NCI-H2196 treated with DMSO at 0.1 percent for 48 hours (cell line): Measurements from ENCODE around the gene NIN.

ENCODE experiments used
- DNase-seq: peaks from one replicate; lab custom pipeline; 2025; ENCODE audit not compliant: unreplicated experiment; lab: John Stamatoyannopoulos, UW

Gene NIN

DNA sequence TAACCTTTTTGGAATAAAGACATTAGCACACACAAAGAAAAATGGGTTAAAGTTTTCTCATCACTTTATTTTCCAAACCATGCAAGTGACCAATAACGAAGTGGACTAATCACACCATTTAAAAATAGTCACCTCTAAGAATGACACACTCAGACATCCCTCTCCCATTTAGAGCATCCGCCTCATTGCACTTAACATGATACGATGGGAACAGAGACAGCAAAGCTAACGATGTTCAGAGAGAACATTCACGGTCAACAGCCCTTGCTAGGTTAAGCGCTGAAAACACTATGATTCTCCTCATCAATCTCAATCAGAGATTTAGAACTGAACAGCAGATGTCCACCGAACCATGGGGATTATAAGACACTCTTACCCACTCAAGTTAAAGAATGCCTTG, 35.8 kb downstream of the NIN start:
- DNase-seq: no peak

DNA sequence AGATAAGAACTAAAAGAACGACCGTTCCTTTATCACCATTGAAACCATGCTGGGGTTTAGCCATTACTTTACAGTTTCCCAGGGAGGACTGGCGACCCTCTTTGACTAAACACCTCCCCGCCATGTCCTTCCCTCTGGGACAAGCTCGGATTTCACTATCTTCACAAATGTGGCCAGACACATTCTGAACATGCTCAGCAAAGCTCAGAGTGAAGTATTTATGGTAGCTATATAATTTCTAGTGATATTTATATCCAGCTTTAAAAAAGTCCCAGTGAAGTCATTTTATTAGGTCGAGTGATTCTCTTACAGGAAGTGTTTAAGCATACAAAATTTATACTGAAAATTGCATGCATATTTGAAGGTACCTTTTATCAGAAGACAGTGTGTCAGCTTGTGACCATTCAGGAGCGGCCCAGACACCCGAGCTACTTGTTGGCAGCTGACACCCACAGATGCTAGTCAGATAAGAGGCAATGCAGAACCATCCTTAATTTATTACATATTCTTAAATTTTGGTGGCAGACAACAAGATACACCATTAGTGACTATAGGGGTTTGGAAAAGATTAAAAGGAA, 36.8 kb downstream of the NIN start:
- no peak for DNase-seq

DNA sequence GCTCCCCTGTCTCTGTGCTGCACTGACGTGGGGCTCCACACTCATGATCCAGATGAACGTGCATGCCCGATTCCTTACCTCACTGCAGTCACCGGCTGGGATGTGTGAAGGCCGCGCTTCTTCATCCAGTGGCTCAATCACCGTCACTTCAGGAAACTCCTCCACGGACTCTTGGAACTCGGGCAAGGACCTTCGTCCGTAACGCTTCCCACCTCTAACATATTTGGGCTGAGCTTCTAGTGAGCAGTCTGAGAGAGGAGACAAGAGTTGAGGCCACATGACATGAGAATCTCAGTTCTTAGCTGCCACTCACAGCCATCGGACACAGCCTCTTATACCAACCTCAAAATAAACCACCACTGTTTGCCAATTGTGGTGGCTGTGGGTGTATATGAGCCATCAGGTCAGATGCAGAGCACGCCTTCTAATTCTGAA, 38.3 kb downstream of the NIN start:
- no peak for DNase-seq

DNA sequence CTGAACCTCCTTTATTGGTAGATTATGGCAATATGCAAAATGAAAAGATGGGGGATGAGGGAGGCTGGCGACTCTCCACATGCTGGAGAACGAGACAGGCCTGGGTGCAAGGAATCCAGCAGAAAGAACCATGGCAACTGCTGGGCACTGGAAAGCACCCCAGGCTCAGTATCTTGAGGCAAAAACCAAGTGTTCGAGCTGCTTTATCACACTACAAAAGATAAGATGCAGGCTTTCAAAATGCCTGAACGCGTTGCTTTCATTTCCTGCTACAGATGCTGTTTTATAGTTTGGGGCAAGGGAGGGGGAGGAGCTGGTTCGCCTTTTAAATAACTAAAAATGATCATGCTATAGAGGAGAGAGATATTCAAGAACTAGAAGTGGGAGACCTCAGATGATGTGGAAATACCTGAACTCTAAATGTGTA, 38.9 kb downstream of the NIN start:
- DNase-seq: no peak

DNA sequence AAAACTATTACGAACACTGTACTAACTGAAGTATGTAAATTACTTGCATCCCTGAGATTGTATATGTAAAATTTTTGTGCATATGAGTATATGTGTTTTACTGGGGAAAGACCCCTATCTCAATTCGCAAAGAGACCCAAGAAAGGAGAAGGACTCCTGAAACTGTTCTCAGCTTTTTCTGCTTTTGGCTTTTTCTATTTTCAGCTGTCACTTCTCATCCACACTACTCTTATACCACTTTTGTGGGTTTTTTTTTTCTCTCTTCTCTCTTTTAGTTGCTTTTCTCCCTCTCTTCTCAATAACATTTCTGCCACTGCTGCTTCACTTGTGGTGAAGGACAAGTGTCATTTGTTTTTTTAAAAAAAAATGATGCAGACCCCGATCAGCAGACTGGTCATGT, 39.8 kb downstream of the NIN start:
- no peak for DNase-seq

DNA sequence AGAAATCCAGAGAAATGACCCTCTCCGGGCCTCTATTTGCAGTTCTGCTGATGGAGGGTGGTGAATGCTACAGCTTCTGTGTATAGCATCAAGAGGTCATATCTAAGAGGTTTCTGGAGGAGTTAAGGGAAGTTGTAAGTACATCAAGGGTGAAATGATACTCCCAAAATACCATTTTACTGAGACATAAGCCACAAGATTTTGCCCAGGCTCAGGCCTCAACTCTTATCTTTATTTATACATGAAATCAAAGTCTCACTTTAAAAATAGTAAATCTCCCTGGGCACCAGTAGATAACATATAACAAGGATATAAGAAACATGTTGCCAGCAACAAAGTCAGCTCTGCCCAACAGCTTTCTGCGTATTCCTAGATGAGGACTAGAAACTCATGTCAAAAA, 40.4 kb downstream of the NIN start:
- DNase-seq: no peak

DNA sequence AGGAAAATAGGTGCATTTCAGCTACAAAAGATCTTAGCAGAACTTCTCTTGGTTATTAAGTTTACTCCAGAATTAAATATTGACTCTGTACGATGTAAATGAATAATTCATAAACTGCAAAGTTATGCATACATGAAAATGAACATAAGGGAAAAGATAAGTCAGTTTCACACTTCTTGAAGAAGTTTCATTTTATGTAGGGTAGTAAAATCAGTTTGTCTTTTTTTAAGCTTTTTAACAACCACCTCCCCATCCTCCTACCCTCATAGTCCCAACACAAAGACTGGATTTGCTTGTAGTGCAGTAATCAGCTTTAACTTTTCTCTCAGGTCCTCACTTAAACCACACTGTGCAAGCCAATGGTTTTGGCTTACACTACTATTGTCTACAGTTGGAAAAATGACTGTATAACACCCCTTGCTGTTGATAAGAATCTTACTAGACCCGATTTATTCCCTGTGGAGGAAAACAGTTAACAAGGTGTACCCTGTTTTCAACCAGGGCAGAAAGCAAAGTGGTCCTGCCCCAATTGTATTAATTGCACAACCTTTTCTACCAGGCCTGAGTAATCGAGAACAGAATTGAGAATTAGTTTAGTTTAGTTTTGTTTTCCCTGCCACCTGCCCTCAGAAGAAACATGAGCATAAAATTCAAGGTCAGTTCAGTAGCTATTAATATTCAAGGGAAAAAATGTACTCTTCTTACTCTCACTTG, 44.1 kb downstream of the NIN start:
- no peak for DNase-seq

DNA sequence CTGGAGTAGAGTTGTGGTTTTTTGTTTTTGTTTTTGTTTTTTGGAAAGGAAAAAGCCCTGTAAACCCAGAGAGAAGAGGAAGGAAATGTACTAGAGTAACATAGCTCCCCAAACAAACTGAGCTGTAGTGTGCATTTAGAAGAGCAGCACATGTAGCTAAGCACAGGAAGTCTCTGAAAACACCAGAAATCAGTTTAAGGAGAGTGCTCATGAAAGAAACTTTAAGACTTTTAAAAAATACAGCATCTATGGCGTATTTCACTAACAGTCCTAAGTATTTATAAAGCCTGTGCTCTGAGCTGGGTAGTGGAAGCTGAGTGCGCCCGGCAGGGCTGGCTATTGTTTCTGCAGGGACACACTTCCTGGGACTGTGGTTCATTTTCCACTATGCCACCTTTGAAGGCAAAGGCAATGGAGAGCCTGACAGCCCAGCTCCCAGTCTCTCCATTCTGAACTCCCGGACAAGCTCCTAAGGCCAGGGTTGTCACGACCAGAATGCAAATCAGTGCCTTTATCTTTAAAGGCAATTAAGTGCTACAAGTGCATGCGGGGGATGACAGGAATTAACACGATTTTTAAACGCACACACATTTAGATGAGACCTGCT, 45.4 kb downstream of the NIN start:
- no peak for DNase-seq

DNA sequence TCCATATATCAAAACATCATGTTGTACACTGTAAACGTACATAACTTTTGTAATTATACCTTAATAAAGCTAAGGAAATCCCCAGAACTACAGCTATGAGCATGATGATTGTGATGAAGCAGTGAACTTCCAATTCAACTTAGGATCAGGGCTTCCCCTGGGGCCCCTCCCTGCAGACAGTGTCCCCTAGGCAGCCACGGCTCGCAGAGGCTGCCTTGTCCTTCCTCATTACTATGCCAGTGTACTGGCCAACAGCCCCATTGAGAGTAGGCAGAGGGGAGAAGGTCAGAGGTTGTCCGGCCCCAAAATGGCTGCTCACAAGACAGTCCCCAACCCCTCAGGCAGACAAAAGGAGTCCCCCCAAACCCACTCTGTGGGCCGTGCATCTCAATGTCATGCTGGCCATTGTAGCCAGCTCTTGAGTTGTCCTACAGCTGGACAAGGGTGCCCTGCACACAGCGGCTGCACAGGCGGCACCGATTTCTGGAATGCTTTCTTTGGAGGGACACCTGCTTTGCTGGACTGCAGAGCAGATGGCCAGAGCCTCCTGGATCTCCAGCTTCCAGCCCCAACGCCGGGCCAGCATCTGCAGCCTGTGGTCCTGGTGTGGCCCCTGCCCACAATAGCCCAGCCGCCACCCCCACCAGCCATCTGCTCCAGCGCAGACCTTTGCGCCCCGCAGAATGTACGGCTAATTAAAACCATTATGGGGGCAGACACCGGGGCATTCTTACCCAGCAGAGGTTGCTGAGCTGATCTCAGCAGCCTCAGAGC, 46.1 kb downstream of the NIN start:
- DNase-seq: no peak

DNA sequence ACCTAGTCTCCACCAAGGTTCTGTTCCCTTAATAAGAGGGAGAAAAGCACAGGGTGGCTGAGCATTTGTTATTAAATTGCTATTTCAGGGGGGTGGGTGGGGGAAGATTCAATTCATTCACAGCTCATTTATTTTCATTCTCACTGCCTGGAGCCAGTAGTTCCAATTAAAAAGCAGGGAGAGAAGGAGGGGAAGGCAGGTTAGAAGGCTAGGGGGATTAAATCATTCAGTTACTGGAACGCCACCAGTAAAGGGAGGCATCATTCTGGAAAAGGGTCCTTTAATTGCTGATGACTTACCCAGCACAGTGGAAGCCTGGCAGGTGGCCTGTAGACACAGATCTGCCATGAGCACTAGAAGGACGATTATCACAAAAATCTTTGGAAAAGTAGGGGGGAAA, 47.4 kb downstream of the NIN start:
- DNase-seq: no peak

DNA sequence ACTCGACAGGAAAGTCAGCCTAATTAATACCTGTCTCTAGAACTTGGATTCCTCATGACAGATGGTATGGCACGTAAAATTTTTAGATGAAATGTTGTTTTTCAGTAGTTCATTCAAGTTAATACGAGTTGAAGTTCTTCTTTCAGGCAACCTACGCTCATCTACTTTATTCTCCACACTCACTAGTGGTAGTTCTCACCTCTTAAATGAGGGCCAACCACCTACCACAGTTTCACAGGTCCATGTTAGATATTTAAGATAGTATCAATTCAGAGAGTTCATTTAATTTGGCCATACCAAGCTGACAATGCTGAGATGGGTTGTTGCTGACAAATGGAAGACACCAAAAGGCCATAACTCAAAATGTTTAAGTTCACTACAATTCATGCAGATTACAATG, 50.6 kb downstream of the NIN start:
- DNase-seq: no peak

DNA sequence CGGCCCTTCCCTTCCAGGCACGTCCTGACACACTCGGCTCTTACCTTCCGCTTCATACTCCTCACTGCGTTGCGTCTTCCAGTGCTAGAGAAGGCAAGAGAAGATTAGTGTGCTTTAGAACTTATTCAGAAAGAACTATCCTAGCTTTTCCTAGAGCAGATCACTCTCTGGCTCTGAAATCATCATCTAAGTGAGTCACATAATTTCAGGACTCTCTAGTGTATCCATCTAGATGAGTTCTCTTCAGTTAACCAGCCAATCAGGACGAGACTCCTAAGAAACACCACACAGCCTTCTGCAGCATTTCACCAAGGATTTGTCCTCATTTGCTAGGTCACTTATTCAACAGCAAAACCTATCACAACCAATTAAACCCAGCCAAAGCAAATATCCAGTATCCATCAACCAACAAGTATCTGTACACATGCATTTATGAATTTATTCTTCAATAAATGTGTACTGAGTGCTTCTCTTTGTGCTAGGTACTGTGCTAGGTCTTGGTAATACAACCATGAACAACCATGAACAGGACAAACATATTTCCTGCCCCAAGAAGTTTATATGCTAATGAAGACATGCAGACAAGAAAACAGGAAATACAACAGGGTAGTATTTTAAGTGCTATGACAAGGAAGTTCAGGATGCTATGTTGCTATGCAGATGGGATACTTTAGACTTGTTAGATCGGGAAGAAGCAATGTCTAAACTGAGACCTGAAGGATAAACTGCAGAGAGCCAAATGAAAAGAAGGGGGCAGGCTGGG, 52.1 kb downstream of the NIN start:
- no peak for DNase-seq

DNA sequence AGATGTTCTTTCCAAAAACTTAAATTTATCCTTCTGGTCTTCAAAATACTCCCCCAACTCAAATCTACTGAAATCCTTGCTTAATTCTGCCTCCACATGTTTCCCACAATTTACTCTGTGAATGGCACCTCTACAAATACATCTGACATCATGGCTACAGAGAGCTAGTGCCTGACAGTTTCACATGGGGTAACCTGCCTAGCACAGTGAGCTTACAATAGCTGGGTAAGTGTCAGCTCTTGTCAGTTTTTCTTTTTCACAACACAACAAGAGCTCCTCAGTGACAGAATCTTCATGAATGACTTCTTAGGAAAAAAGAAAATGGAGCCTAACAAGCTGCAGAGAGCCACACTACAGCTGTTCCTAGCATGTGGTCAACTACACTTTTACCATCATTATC, 54.4 kb downstream of the NIN start:
- DNase-seq: no peak

DNA sequence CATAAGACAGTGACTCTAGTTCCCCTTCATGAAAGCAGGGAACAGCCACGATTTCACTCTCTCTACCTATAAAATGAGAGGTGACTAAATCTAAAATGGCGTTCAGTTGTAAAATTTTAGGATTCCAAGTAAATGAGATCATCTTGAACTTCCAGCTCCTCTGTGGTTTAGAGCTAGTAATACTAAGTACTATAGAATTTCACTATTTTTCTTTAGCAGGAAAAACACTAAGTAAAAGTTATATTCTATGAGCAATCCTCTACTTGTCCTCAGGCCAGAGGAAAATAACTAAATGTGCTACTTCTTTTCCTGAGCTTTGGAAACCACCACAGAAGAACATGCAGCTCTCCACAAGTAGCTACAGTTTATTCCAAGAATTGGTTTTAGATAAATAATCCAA, 55.6 kb downstream of the NIN start:
- DNase-seq: no peak

DNA sequence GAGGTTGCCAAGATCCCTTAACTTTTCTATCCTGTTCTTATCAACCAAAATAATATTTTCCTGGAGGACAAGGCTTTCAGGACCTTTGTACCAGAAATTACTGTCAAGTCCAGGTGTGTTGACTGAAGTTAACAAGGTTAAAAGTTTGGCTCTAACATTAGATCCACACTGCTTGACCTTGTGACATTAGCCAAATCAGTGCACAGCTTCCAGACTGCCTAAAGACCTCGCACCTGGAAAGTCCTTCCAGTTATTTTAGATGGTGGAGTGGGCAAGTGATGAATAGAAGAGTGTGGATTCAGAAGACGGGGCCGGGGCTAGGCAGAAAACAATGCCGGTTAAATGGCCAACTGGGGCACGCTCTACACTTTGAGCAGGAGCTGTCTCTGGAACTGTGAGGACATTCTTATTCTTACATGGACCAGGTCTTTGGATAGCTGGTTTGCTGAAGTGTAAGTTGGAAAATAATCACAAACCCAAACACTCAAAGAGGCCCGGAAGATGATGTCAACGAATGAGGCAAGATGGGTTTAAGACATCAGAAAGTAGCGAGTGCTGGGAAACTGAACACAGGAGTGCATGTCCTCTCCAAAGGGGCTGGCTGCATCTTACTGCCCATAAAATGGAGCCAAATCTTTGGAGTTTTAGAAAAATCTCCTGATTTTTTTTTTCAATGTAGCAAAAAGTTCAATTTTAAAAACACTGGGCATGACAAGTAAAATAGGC, 56.3 kb downstream of the NIN start:
- DNase-seq: no peak

DNA sequence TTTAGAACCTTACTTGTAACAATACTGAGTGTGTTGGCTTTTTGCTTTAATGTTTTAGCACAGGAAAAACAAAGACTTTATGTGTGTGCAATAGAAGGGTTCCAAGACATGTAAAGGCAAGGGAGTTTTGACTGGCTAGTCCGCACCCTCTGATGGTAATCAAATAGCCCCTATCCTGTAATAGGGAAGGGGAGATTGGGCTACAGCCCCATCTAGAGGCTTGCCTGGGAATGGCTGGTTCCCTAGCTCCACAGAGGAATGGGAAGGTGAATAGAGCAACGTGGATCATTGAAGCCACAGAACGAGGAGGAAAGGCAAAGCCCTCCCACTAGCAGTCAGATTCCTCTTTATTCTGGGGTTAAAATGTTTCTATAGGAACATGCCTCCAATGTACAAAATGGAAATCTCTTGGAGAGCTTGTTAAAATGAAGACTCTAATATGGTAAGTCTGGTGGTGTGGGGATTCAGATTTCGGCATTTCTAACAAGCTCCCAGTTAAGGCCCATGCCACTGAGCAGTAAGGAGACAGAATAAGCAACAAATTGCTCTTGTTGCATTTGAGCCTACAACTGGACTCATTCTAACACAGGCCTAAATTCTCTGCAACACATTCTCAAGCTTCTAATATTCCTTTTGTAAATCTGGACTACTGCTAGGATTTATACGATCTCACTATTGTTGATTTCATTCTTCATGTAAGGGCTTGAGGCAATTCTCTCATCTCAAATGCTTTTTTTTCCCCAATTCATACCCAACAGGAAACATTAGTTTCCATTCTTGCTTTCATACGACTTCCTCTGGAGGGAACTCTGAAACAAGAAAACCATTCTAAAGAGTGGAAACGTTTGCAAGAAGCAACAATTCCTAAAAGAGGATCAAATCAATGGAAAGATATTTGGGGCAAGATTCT, 57.1 kb downstream of the NIN start:
- peak; percentile 11 for DNase-seq

DNA sequence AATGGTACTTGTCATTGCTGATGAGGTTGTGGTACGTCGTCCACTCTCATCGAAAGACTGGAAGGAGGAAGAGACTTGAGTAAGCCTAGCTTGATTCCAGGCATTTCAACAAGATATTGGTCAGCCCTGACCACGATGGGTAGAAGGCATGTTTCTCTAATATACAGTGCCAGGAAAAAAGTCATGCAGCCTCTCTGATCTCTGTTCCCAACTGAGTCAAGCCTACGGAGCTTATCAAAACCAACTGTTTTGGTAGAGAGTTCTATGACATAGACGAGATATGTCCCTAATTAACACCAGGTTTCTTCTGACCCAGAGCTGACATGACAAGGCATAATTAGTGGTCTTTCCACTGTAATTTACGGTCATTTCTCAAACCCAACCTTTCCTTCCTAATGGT, 58.5 kb downstream of the NIN start:
- DNase-seq: no peak

DNA sequence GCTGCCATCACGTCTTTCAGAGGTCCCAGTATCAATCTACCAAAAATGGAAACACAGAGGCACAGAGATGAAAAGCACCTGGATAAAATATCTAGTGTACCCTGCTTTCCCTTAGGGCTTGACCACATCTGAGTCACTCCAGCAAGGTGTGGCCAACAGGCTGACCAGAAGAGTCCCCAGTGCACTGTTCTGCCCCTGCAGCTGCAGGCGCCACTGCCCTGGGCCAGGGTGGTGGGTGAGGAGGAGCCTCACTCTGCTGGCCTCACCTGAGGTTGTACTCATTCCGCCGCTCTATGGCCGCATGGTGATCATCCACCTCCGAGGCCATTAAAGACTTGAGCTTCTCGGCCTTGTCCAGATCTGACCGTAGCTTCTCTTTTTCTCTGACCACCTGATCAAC, 60.4 kb downstream of the NIN start:
- no peak for DNase-seq

DNA sequence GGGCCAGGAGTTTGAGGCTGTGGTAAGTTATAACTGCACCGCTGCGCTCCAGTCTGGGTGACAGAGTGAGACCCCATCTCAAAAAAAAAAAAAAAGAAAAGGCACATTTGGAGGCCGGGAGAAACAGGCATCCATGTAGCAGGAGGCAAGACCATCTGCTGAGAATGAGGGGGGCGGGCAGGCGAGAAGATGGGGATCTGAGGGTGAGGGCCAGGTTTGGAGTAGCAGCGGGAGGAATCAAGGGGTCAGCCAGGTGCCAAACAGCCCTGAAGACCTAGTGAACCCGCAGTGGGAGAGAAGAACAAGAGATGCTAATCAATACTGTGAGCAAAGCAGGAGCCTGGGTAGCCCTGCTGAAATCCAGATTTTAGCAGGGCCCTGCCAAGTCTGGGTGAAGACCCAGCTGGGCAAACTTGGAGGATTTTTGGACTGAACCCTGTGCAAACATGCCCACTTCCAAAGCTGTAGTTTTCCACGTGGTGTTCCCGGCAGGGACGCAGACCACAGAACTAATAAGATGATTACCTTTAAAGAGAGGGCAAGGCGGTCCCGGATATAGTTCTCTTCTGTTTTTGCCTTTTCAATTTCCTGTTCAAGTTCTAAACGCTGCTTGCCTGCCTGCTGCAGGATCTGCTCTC, 61.0 kb downstream of the NIN start:
- DNase-seq: no peak
